HEK293 (cell line): ENCODE measurements around the gene TH.

Experiments
- CTCF ChIA-PET: fragments of 350-600 bp; formaldehyde crosslinking; extraction: SDS; loops from one replicate; lab custom pipeline; 2021; ENCODE audit warnings: antibody characterized with exemption; lab: Yijun Ruan, JAX
- POLR2A ChIA-PET: fragments of 300-600 bp; formaldehyde crosslinking; extraction: SDS; loops from one replicate; lab custom pipeline; 2020; ENCODE audit warnings: antibody characterized with exemption, inconsistent platforms; lab: Yijun Ruan, JAX
- H3K27ac ChIP-seq: fragments of 200-500 bp; sonication (Bioruptor generic); 2 replicates; pipeline ENCODE4 v1.5.1; 2014; ENCODE audit warnings: low read depth, low read length, control low read depth, inconsistent platforms; ENCODE audit errors: extremely low read depth
- H3K36me3 ChIP-seq, 2 experiments: fragments of 200-500 bp in 1 of 2; sonication (Bioruptor generic) in 1 of 2; 1 replicate in 1 of 2; 2 replicates in 1 of 2; pipeline ENCODE4 v1.5.1; 2014 to 2017; ENCODE audit warnings: inconsistent platforms in 2 of 2, low read length in 2 of 2; ENCODE audit not compliant: control insufficient read depth in 2 of 2, insufficient read depth in 1 of 2
- H3K4me1 ChIP-seq: fragments of 200-500 bp; sonication (Bioruptor generic); 2 replicates; pipeline ENCODE4 v1.5.1; 2014; ENCODE audit warnings: mild to moderate bottlenecking, low read length, inconsistent platforms; ENCODE audit not compliant: control insufficient read depth, insufficient read depth
- H3K4me3 ChIP-seq: 2 replicates; pipeline ENCODE4 v1.5.1; 2011; ENCODE audit warnings: low read depth, mild to moderate bottlenecking, control low read depth, low read length, moderate library complexity
- H3K9me3 ChIP-seq: fragments of 200-500 bp; sonication (Bioruptor generic); 2 replicates; pipeline ENCODE4 v1.5.1; 2014; ENCODE audit warnings: low read depth, low read length, inconsistent platforms; ENCODE audit not compliant: control insufficient read depth, insufficient read depth
- CTCF ChIP-seq: fragments of 450-650 bp; formaldehyde crosslinking; IDR thresholded peaks from 2 replicates; pipeline ENCODE4 v1.5.1; 2016; ENCODE audit warnings: missing biosample characterization, missing genetic modification characterization
- PBX3 ChIP-seq: sonication (generic); formaldehyde crosslinking; IDR thresholded peaks from 2 replicates; pipeline ENCODE4 v1.8.1; 2022; ENCODE audit warnings: mild to moderate bottlenecking, moderate library complexity, missing genetic modification reagents
- REST ChIP-seq: fragments of 450-650 bp; formaldehyde crosslinking; IDR thresholded peaks from 2 replicates; pipeline ENCODE4 v1.5.1; 2016; ENCODE audit warnings: missing biosample characterization, missing genetic modification characterization
- SALL2 ChIP-seq: fragments of 450-650 bp; formaldehyde crosslinking; IDR thresholded peaks from 2 replicates; pipeline ENCODE4 v1.5.0; 2017; ENCODE audit warnings: missing biosample characterization, mild to moderate bottlenecking, missing genetic modification characterization, borderline replicate concordance
- SETDB1 ChIP-seq: IDR thresholded peaks from one replicate; pipeline ENCODE4 v1.6.1; 2017; ENCODE audit warnings: mild to moderate bottlenecking, low read length, moderate library complexity, mixed read lengths; ENCODE audit not compliant: insufficient read length
- TCF7L2 ChIP-seq: IDR thresholded peaks from 2 replicates; pipeline ENCODE4 v1.6.1; 2011; ENCODE audit warnings: low read depth, mild to moderate bottlenecking, inconsistent platforms, low read length, moderate library complexity, borderline replicate concordance
- TRIM28 ChIP-seq: IDR thresholded peaks from 2 replicates; pipeline ENCODE4 v1.6.1; 2011; ENCODE audit warnings: low read length, control low read depth, borderline replicate concordance
- ZIC2 ChIP-seq: fragments of 450-650 bp; formaldehyde crosslinking; IDR thresholded peaks from 2 replicates; pipeline ENCODE4 v1.5.1; 2016; ENCODE audit warnings: missing biosample characterization, missing genetic modification characterization
- ZNF211 ChIP-seq: fragments of 450-650 bp; formaldehyde crosslinking; IDR thresholded peaks from 2 replicates; pipeline ENCODE4 v1.5.1; 2016; ENCODE audit warnings: low read depth, missing biosample characterization, missing genetic modification characterization
- ZNF239 ChIP-seq: fragments of 450-650 bp; formaldehyde crosslinking; IDR thresholded peaks from 2 replicates; pipeline ENCODE4 v1.5.1; 2016; ENCODE audit warnings: missing biosample characterization, missing genetic modification characterization
- ZNF266 ChIP-seq: fragments of 450-650 bp; formaldehyde crosslinking; IDR thresholded peaks from 2 replicates; pipeline ENCODE4 v1.5.1; 2016; ENCODE audit warnings: missing biosample characterization, missing genetic modification characterization, low read depth
- ZNF510 ChIP-seq: fragments of 450-650 bp; formaldehyde crosslinking; IDR thresholded peaks from 2 replicates; pipeline ENCODE4 v1.5.1; 2018; ENCODE audit warnings: mild to moderate bottlenecking, missing genetic modification characterization, missing biosample characterization; ENCODE audit not compliant: insufficient replicate concordance
- ZNF596 ChIP-seq: fragments of 450-650 bp; IDR thresholded peaks from 2 replicates; pipeline ENCODE4 v1.5.0; 2018; ENCODE audit warnings: missing biosample characterization, mild to moderate bottlenecking, missing genetic modification characterization, moderate library complexity
- ZNF768 ChIP-seq: fragments of 450-650 bp; formaldehyde crosslinking; IDR thresholded peaks from 2 replicates; pipeline ENCODE4 v1.5.1; 2018; ENCODE audit warnings: missing biosample characterization, mild to moderate bottlenecking, missing genetic modification characterization
- ZNF837 ChIP-seq: fragments of 450-650 bp; formaldehyde crosslinking; IDR thresholded peaks from 2 replicates; pipeline ENCODE4 v1.5.1; 2016; ENCODE audit warnings: missing biosample characterization, missing genetic modification characterization
- TF ChIP-seq, protein P1 (sequence below): fragments of 450-650 bp; formaldehyde crosslinking; IDR thresholded peaks from 2 replicates; pipeline ENCODE4 v1.5.1; 2016; ENCODE audit warnings: missing biosample characterization, missing genetic modification characterization

TH gene

GRCh38 chr11:2120359-2121100 lies 51.1 kb downstream of the TH start (continued):
- TF ChIP-seq REST (no peak), TCF7L2 (no peak), ZNF510 (tag by site-specific recombination) (no peak), ZNF211 (tag by site-specific recombination) (no peak), ZIC2 (tag by site-specific recombination) (peak; percentile 16; the same call in 1 of the 2 replicates)
- TF ChIP-seq, all 188 proteins: peak for 2

GRCh38 chr11:2118677-2119076 lies 52.9 kb downstream of the TH start:
- Histone ChIP-seq H3K9me3 (no peaks in the 10 kb centered on the region), H3K36me3 (no peaks in the 10 kb centered on the region), H3K4me3 (no peak overlapping the region), H3K4me1 (no peaks in the 10 kb centered on the region), H3K27ac (no peak overlapping the region)
- POLR2A ChIA-PET = no interaction called here
- CTCF ChIA-PET = no interaction called here
- no peak for TF ChIP-seq ZNF239 (tag by site-specific recombination)
- no peak for TF ChIP-seq ZNF837 (tag by site-specific recombination)
- TF ChIP-seq PBX3 = no peak
- TF ChIP-seq ZNF596 (tag by site-specific recombination) = no peak
- no peak for TF ChIP-seq SALL2 (tag by site-specific recombination)
- TF ChIP-seq ZNF768 = no peak
- TF ChIP-seq, all 188 proteins: peak for 0

GRCh38 chr11:2116680-2117079 lies 54.9 kb downstream of the TH start:
- ChIA-PET POLR2A (no interaction called here), CTCF (no interaction called here)
- TF ChIP-seq, protein P1, sequence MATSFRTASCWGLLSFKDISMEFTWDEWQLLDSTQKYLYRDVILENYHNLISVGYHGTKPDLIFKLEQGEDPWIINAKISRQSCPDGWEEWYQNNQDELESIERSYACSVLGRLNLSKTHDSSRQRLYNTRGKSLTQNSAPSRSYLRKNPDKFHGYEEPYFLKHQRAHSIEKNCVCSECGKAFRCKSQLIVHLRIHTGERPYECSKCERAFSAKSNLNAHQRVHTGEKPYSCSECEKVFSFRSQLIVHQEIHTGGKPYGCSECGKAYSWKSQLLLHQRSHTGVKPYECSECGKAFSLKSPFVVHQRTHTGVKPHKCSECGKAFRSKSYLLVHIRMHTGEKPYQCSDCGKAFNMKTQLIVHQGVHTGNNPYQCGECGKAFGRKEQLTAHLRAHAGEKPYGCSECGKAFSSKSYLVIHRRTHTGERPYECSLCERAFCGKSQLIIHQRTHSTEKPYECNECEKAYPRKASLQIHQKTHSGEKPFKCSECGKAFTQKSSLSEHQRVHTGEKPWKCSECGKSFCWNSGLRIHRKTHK (tag by site-specific recombination) = no peak
- TF ChIP-seq SETDB1 (peak; percentile 68), ZNF266 (tag by site-specific recombination) (no peak), TRIM28 (peak; percentile 93; the same call in 1 of the 2 replicates), CTCF (tag by site-specific recombination) (no peak)
- H3K9me3 ChIP-seq = no peaks in the 10 kb centered on the region
- H3K36me3 ChIP-seq = no peaks in the 10 kb centered on the region
- no peak overlapping the region for H3K4me3 ChIP-seq
- no peaks in the 10 kb centered on the region for H3K4me1 ChIP-seq
- no peak overlapping the region for H3K27ac ChIP-seq
